ENCODE data around the gene ETFA.

GRCh38 chr15:76203346-76204108, 107.7 kb downstream of the ETFA start:
- no peak for TF ChIP-seq CTCF (conservative IDR thresholded peaks at IDR 0.05 in 1 of 2, IDR thresholded peaks at IDR 0.05 in 1 of 2; ENCODE audit: extremely low read depth in 1 of 2, insufficient read depth in 1 of 2, low read depth in 1 of 2, low read length in 2 of 2)
- TF ChIP-seq EZH2 (IDR thresholded peaks at IDR 0.05; ENCODE audit: borderline replicate concordance, low read length): no peak
